Pancreas (tissue), 10 donors: Measurements from ENCODE around the gene AGBL4. TPM values are rescaled to one million over a fixed set of nuclear protein-coding genes. Genes with fewer than 3 reads are reported as not detected.

ENCODE experiments used
- ATAC-seq, 4 donors: fragments of 200-7000 bp; cut with Tn5 transposase; one replicate each; pipeline versions ENCODE4 v1.8.0 to v1.9.1; 2020; ENCODE audit warnings: mild to moderate bottlenecking in 4 of 4, moderate library complexity in 4 of 4
- DNase-seq, 6 donors: peaks; one replicate each; pipeline ENCODE4 v3.0.0-alpha.2; 2020
- FAIRE-seq: peaks from 2 replicates; lab custom pipeline; 2012; peaks lifted over from hg19 to GRCh38; lab: Jason Lieb, UNC
- H3K27ac ChIP-seq, 4 donors: fragments of 200-600 bp; sonication (generic); 1 replicate in 3 of 4; 2 replicates in 1 of 4; pipeline versions ENCODE4 v1.5.0 to v1.8.0; 2020
- H3K27me3 ChIP-seq, 4 donors: fragments of 200-600 bp; one replicate each; pipeline ENCODE4 v1.8.0; 2021
- H3K36me3 ChIP-seq, 3 donors: fragments of 200-600 bp; sonication (generic) in 1 of 3; one replicate each; pipeline versions ENCODE4 v1.5.0 to v1.8.0; 2020 to 2021
- H3K4me1 ChIP-seq, 3 donors: fragments of 200-600 bp; one replicate each; pipeline ENCODE4 v1.8.0; 2021
- H3K4me3 ChIP-seq, 4 donors: fragments of 200-600 bp; sonication (generic) in 2 of 4; one replicate each; pipeline versions ENCODE4 v1.5.0 to v1.8.0; 2020 to 2021
- H3K9me3 ChIP-seq, 4 donors: fragments of 200-600 bp; one replicate each; pipeline ENCODE4 v1.8.0; 2021
- CTCF ChIP-seq, 4 donors: fragments of 200-600 bp; sonication (generic) in 3 of 4; IDR thresholded peaks; one replicate each; pipeline versions ENCODE4 v1.5.0 to v1.8.0; 2021; ENCODE audit warnings: antibody characterized with exemption in 4 of 4
- WGBS, 2 donors: extraction: QIAGEN DNeasy Blood & Tissue Kit; methylation state at CpG; one replicate each; pipeline ENCODE4 v1.1.7; 2013; 5-methylcytosine and 5-hydroxymethylcytosine counted together
- intact Hi-C, 3 donors: fragments of 100-400 bp; cut with DNase I; formaldehyde crosslinking; loops; one replicate each; pipeline versions ENCODE4 v1.11.1 to v1.14.2; 2022
- polyA plus RNA-seq, 2 donors: library from polyadenylated mRNA; stranded (reverse); fragments of 200-250 nt; gene quantifications; one replicate each; pipeline ENCODE4 v1.2.3, GENCODE V29; 2013
- total RNA-seq, 6 donors: library from RNA; stranded (reverse); fragmentation: NEBNext Ultra II Directional in 4 of 6; extraction: Animal tissue kit (Norgen Biotek cat#: 25700) in 4 of 6; gene quantifications; one replicate each; pipeline versions ENCODE4 v1.2.1 to v1.2.4, GENCODE V29; 2021 to 2023
- donor health status: healthy with polysubstance abuse.
- donor health status: DM: no; HTN: no; CAD: no; lungs with moderate emphysema.
- donor health status: DM: no; HTN: no; CAD: no.
- donor health status: control.
- donor health status: control.
- donor health status: Bipolar disorder and iron deficiency.
- donor health status: DM: yes; HTN: yes; CAD: no.
- donor health status: DM: no; HTN: no; CAD: no.
- donor health status: DM: no; HTN: no; CAD: no.
- donor health status: DM: yes; HTN: yes; CAD: no.

AGBL4 gene
- total and polyA plus RNA-seq, 8 donors: 0.15 to 1.2 (median 0.59) TPM

- H3K4me1 ChIP-seq: no peaks in the 10 kb centered on the region
- no peaks in the 10 kb centered on the region for H3K9me3 ChIP-seq
- ATAC-seq (no peak), FAIRE-seq (no peak), DNase-seq (no peak)
- WGBS, 2 donors: 54 to 63% methylated on average over 1 of the region's 1 CpG
- no peak for TF ChIP-seq CTCF (IDR thresholded peaks at IDR 0.05)
- no peak overlapping the region for H3K4me3 ChIP-seq
- intact Hi-C loops: no loop called here
- H3K27me3 ChIP-seq: no peaks in the 10 kb centered on the region
- no peak overlapping the region for H3K27ac ChIP-seq
- H3K36me3 ChIP-seq: no peaks in the 10 kb centered on the region
These were observed 295.4 kb downstream of the AGBL4 start for GRCh38 chr1:49728377-49728776.

- TF ChIP-seq CTCF (IDR thresholded peaks at IDR 0.05): no peak
- Histone ChIP-seq H3K36me3 (no peaks in the 10 kb centered on the region), H3K9me3 (no peaks in the 10 kb centered on the region), H3K4me1 (no peaks in the 10 kb centered on the region), H3K4me3 (no peak overlapping the region), H3K27me3 (no peaks in the 10 kb centered on the region), H3K27ac (no peak overlapping the region)
- intact Hi-C loops: no loop called here
- no peak for ATAC-seq
- DNase-seq: no peak
- 89 to 96% methylated on average over 1 of the region's 1 CpG for WGBS, 2 donors
- no peak for FAIRE-seq
These were observed 300.1 kb downstream of the AGBL4 start for GRCh38 chr1:49723662-49724061.

- Histone ChIP-seq H3K9me3 (no peaks in the 10 kb centered on the region), H3K4me1 (no peaks in the 10 kb centered on the region), H3K27ac (no peak overlapping the region), H3K36me3 (no peaks in the 10 kb centered on the region), H3K27me3 (no peaks in the 10 kb centered on the region), H3K4me3 (no peak overlapping the region)
- WGBS, 2 donors: 59 to 70% methylated on average over 4 of the region's 4 CpGs
- ATAC-seq (no peak), DNase-seq (no peak), FAIRE-seq (no peak)
- intact Hi-C loops: no loop called here
- TF ChIP-seq CTCF (IDR thresholded peaks at IDR 0.05): no peak
These were observed 329.4 kb downstream of the AGBL4 start for GRCh38 chr1:49694251-49694827.

GRCh38 chr1:49686107-49686506 lies 337.6 kb downstream of the AGBL4 start:
- 45 to 63% methylated on average over 3 of the region's 3 CpGs for WGBS, 2 donors
- no peak for DNase-seq
- no peaks in the 10 kb centered on the region for H3K27me3 ChIP-seq
- no peak for TF ChIP-seq CTCF (IDR thresholded peaks at IDR 0.05)
- no peak for FAIRE-seq
- H3K4me1 ChIP-seq: no peaks in the 10 kb centered on the region
- no peak for ATAC-seq
- no peak overlapping the region for H3K27ac ChIP-seq
- no peaks in the 10 kb centered on the region for H3K36me3 ChIP-seq
- no peak overlapping the region for H3K4me3 ChIP-seq
- no peaks in the 10 kb centered on the region for H3K9me3 ChIP-seq
- intact Hi-C loops: no loop called here

GRCh38 chr1:49677706-49678105 lies 346.0 kb downstream of the AGBL4 start:
- FAIRE-seq: no peak
- H3K4me3 ChIP-seq: no peak overlapping the region
- TF ChIP-seq CTCF (IDR thresholded peaks at IDR 0.05): no peak
- no peak for DNase-seq
- no peaks in the 10 kb centered on the region for H3K9me3 ChIP-seq
- WGBS, 2 donors: 49 to 50% methylated on average over 2 of the region's 2 CpGs
- ATAC-seq: no peak
- H3K27me3 ChIP-seq: no peaks in the 10 kb centered on the region
- intact Hi-C loops: no loop called here
- no peaks in the 10 kb centered on the region for H3K36me3 ChIP-seq
- no peaks in the 10 kb centered on the region for H3K4me1 ChIP-seq
- H3K27ac ChIP-seq: no peak overlapping the region
